Measurements from ENCODE around the gene SPRYD3. TPM values are rescaled to one million over a fixed set of nuclear protein-coding genes. Genes with fewer than 3 reads are reported as not detected.
"Not testable (repeated sequence)": the region's sequence is repeated elsewhere in the genome, so short reads cannot be mapped to it uniquely, and the experiment has no call there.

The SPRYD3 gene
- total RNA-seq, 1 experiment from 2014 or later: 29.0 TPM

DNA sequence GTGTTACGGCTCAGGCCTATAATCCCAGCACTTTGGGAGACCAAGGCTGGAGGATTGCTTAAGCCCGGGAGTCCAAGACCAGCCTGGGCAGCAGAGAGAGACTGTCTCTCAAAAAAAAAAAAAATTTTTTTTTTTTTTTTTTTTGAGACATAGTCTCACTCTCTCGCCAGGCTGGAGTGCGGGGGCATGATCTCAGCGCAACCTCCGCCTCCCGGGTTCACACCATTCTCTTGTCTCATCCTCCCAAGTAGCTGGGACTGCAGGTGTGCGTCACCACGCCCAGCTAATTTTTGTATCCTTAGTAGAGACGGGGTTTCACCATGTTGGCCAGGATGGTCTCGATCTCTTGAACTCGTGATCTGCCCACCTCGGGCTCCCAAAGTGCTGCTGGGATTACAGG is 52.2 kb downstream of the SPRYD3 start:
- not testable (repeated sequence) for DNase-seq (ENCODE audit: low spot score)

DNA sequence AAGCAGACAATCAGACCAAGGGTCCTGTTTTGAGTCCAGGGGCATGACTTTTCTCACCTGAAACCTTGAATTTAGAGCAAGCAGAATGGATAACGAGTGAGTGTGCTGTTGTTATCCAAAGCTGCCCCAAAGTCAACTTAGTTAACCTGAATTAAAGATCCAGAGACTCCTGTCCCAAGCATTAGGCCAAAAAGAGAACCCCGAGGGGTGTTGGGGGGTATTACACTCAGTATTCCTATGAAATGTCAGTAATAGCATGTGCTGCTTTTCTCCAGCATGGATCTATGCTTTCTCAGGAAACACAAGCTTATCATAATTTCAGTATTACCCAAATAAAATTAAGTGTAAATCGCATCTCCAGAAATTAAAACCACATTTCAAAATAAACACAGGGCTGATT is 53.9 kb downstream of the SPRYD3 start:
- no peak for DNase-seq (ENCODE audit: low spot score)

DNA sequence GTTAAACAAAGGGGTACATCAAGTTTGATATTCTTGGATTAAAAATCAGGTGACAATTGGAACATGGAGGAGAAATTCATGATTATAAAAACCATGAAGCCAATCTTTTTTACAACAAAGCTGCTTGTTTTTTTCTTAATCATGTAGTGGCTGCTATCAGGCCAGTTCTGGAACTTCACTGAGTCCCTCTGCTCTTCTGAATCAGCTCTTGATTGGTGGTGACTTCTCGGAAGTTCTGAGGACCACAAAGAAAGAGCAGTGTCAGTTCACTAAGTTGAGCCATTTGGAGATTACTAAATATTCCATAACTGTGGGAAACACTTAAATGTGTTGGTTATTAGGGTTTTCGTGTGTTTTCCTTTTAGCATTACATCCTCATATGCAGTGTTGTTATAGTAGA is 64.5 kb downstream of the SPRYD3 start:
- no peak for DNase-seq (ENCODE audit: low spot score)

Small RNA genes within 50 kb of the gene (small RNA-seq; reads per million reads assigned to genes)
- not detected for gene MIR6757

Other genes starting within 250 kb of the SPRYD3 start
- not detected in 2 replicates for gene KRT79, start 245.1 kb downstream of the SPRYD3 start, total RNA-seq (2014; rRNA removed; shearing (Covaris generic))
- not detected in 2 replicates for gene KRT78, start 230.4 kb downstream of the SPRYD3 start, total RNA-seq (2014; rRNA removed; shearing (Covaris generic))
- 5,686 and 5,723 TPM in 2 replicates for gene KRT8, start 174.3 kb downstream of the SPRYD3 start, total RNA-seq (2014; rRNA removed; shearing (Covaris generic))
- 9,796 and 10,041 TPM in 2 replicates for gene KRT18, start 130.3 kb downstream of the SPRYD3 start, total RNA-seq (2014; rRNA removed; shearing (Covaris generic))
- gene EIF4B, start 72.9 kb downstream of the SPRYD3 start, total RNA-seq (2014; rRNA removed; shearing (Covaris generic)): 401 and 417 TPM in 2 replicates
- 57.7 and 71.9 TPM in 2 replicates for gene TNS2, start 29.3 kb downstream of the SPRYD3 start, total RNA-seq (2014; rRNA removed; shearing (Covaris generic))
- gene IGFBP6, start 18.3 kb upstream of the SPRYD3 start, total RNA-seq (2014; rRNA removed; shearing (Covaris generic)): 394 and 417 TPM in 2 replicates
- gene SOAT2, start 24.1 kb upstream of the SPRYD3 start, total RNA-seq (2014; rRNA removed; shearing (Covaris generic)): 0.15 and 0.23 TPM in 2 replicates
- 8.1 and 8.8 TPM in 2 replicates for gene ZNF740, start 101.3 kb upstream of the SPRYD3 start, total RNA-seq (2014; rRNA removed; shearing (Covaris generic))
- gene CSAD, start 101.5 kb upstream of the SPRYD3 start, total RNA-seq (2014; rRNA removed; shearing (Covaris generic)): 14.7 and 16.3 TPM in 2 replicates
- 8.1 and 11.4 TPM in 2 replicates for gene ITGB7, start 127.9 kb upstream of the SPRYD3 start, total RNA-seq (2014; rRNA removed; shearing (Covaris generic))
- gene RARG, start 152.8 kb upstream of the SPRYD3 start, total RNA-seq (2014; rRNA removed; shearing (Covaris generic)): 89.7 and 92.5 TPM in 2 replicates
- gene ESPL1, start 188.9 kb upstream of the SPRYD3 start, total RNA-seq (2014; rRNA removed; shearing (Covaris generic)): 28.0 and 31.0 TPM in 2 replicates
- gene PFDN5, start 216.2 kb upstream of the SPRYD3 start, total RNA-seq (2014; rRNA removed; shearing (Covaris generic)): 219 and 260 TPM in 2 replicates
- 92.5 and 106 TPM in 2 replicates for gene MYG1, start 220.3 kb upstream of the SPRYD3 start, total RNA-seq (2014; rRNA removed; shearing (Covaris generic))
- gene AAAS, start 242.2 kb upstream of the SPRYD3 start, total RNA-seq (2014; rRNA removed; shearing (Covaris generic)): 68.4 and 70.6 TPM in 2 replicates

All from HT-29 (cell line).